NT2/D1 (cell line): Measurements from ENCODE around the gene LTB4R2.

Experiments used
- SUZ12 ChIP-seq: IDR thresholded peaks from 2 replicates; pipeline ENCODE4 v1.6.1; 2011; ENCODE audit not compliant: insufficient read length, insufficient read depth; ENCODE audit errors: extremely low read depth
- YY1 ChIP-seq: IDR thresholded peaks from 2 replicates; pipeline ENCODE4 v1.6.1; 2011; ENCODE audit not compliant: insufficient read length, insufficient read depth
- ZNF274 ChIP-seq: IDR thresholded peaks from 2 replicates; pipeline ENCODE4 v1.6.1; 2011; ENCODE audit warnings: mild to moderate bottlenecking, low read depth, low read length

- no peak for TF ChIP-seq YY1
- TF ChIP-seq ZNF274: no peak
- no peak for TF ChIP-seq SUZ12
These were observed 28.9 kb downstream of the LTB4R2 start for GRCh38 chr14:24338843-24339242.
